Measurements from ENCODE around the gene AK5.

- TF ChIP-seq CTCF (IDR thresholded peaks at IDR 0.05) (no peak), EZH2 (IDR thresholded peaks at IDR 0.05; ENCODE audit: borderline replicate concordance, insufficient read depth, low read depth, low read length, poor library complexity, severe bottlenecking) (no peak)
Measured at GRCh38 chr1:77371396-77371795, 89.6 kb downstream of the AK5 start.

Measured in B cell (primary cell).